Measurements from ENCODE around the gene IL22RA1.

Gene IL22RA1

DNA sequence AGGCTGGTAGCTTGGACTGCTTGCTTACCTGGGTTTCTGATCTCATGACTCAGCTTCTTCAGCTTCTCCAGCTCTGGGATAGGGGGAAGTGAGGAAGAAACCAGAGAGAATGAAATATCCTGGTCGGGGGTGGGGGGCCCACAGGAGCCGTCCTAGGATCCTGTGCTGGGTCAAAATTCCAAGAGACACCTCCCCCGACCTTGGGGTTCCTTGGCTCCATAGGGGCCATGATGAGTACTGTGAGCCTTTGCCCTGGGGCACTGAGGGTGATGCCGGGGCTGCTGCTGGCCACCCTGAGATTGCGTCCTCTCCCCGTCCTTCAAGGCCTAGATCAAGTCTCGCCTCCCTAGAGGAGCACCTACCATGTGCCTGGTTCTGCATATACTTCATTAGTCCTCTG, 71.0 kb downstream of the IL22RA1 start:
- TF ChIP-seq, protein P1, sequence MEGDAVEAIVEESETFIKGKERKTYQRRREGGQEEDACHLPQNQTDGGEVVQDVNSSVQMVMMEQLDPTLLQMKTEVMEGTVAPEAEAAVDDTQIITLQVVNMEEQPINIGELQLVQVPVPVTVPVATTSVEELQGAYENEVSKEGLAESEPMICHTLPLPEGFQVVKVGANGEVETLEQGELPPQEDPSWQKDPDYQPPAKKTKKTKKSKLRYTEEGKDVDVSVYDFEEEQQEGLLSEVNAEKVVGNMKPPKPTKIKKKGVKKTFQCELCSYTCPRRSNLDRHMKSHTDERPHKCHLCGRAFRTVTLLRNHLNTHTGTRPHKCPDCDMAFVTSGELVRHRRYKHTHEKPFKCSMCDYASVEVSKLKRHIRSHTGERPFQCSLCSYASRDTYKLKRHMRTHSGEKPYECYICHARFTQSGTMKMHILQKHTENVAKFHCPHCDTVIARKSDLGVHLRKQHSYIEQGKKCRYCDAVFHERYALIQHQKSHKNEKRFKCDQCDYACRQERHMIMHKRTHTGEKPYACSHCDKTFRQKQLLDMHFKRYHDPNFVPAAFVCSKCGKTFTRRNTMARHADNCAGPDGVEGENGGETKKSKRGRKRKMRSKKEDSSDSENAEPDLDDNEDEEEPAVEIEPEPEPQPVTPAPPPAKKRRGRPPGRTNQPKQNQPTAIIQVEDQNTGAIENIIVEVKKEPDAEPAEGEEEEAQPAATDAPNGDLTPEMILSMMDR (IDR thresholded peaks at IDR 0.05), result no peak
- no peaks in the 10 kb centered on the region for H3K27me3 ChIP-seq (ENCODE audit: control insufficient read depth, insufficient read depth, low read length)
- no peak overlapping the region for H3K4me2 ChIP-seq (ENCODE audit: low read length)
- H3K79me2 ChIP-seq, result no peaks in the 10 kb centered on the region
- no peaks in the 10 kb centered on the region for H3K36me3 ChIP-seq (ENCODE audit: control insufficient read depth, insufficient read depth, low read length)
- no peaks in the 10 kb centered on the region for H3K4me1 ChIP-seq
- no peak overlapping the region for H2AFZ ChIP-seq
- H3K9ac ChIP-seq, result no peak overlapping the region
- no peak overlapping the region for H3K4me3 ChIP-seq (ENCODE audit: low read depth, low read length)
- H3K9me3 ChIP-seq (ENCODE audit: control insufficient read depth, low read length), result no peaks in the 10 kb centered on the region
- no peak overlapping the region for H3K27ac ChIP-seq

DNA sequence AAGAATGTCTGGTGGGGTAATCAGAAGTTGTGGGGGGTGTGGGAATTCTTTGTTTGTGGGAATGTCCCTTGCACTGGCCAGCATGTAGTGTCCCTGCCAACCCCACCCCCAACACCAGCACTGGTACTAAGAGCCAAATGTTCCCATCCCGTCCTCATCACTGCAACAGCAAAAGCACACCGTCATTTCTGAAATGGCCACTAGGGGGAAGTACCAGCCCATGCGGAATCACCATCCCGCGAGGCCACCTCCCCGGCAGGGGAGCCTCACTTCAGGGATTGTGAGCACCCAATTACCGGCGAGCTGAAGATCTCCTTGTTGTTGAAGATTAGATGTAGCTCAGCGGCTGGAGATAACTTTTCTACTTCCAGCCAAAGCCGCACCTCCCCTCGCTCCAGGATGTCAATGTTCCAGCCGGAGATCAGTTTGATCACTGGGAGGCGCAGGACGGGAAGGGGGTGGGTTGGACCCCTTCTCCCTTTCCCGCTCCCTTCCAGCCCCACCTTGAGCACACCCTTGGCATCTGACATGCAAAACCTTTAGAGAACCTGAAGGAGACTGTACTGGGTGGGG, 72.0 kb downstream of the IL22RA1 start:
- Histone ChIP-seq H3K36me3 (ENCODE audit: control insufficient read depth, insufficient read depth, low read length) (no peaks in the 10 kb centered on the region), H3K4me1 (no peaks in the 10 kb centered on the region), H3K9ac (no peak overlapping the region), H2AFZ (no peak overlapping the region), H3K79me2 (no peaks in the 10 kb centered on the region), H3K27me3 (ENCODE audit: control insufficient read depth, insufficient read depth, low read length) (no peaks in the 10 kb centered on the region), H3K9me3 (ENCODE audit: control insufficient read depth, low read length) (no peaks in the 10 kb centered on the region), H3K4me3 (ENCODE audit: low read depth, low read length) (no peak overlapping the region), H3K27ac (no peak overlapping the region), H3K4me2 (ENCODE audit: low read length) (no peak overlapping the region)
- TF ChIP-seq, protein P1 (IDR thresholded peaks at IDR 0.05), result peak; percentile 60

DNA sequence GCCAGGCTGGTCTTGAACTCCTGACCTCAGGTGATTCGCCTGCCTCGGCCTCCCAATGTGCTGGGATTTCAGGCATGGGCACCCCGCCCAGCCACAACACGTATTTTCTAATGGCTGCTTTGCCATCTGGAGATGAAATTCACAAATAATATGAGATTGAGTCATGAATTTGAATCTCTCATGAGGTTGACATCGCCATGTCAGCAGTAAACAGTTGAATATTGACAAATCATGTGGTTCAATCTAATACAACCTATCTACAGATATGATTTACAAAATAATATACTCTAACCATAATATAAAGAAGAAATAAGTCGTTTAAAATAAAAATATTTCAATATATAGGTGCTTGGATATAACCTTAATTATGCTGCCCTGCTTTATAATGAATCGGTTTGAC, 73.1 kb downstream of the IL22RA1 start:
- Histone ChIP-seq H3K4me2 (ENCODE audit: low read length) (no peak overlapping the region), H3K27ac (no peak overlapping the region), H3K79me2 (no peaks in the 10 kb centered on the region), H3K36me3 (ENCODE audit: control insufficient read depth, insufficient read depth, low read length) (no peaks in the 10 kb centered on the region), H3K4me3 (ENCODE audit: low read depth, low read length) (no peak overlapping the region), H2AFZ (no peak overlapping the region), H3K9ac (no peak overlapping the region), H3K4me1 (no peaks in the 10 kb centered on the region), H3K27me3 (ENCODE audit: control insufficient read depth, insufficient read depth, low read length) (no peaks in the 10 kb centered on the region), H3K9me3 (ENCODE audit: control insufficient read depth, low read length) (no peaks in the 10 kb centered on the region)
- TF ChIP-seq, protein P1 (IDR thresholded peaks at IDR 0.05), result no peak
